Superior temporal gyrus (tissue), 1 donor: ENCODE data around the gene CEP41.
A peak's percentile ranks its signal among the peaks of the same experiment; 100 is the strongest.

Experiments
- DNase-seq: peaks from one replicate; pipeline ENCODE4 v3.0.0-alpha.2; 2016; ENCODE audit errors: extremely low spot score

The CEP41 gene

DNA sequence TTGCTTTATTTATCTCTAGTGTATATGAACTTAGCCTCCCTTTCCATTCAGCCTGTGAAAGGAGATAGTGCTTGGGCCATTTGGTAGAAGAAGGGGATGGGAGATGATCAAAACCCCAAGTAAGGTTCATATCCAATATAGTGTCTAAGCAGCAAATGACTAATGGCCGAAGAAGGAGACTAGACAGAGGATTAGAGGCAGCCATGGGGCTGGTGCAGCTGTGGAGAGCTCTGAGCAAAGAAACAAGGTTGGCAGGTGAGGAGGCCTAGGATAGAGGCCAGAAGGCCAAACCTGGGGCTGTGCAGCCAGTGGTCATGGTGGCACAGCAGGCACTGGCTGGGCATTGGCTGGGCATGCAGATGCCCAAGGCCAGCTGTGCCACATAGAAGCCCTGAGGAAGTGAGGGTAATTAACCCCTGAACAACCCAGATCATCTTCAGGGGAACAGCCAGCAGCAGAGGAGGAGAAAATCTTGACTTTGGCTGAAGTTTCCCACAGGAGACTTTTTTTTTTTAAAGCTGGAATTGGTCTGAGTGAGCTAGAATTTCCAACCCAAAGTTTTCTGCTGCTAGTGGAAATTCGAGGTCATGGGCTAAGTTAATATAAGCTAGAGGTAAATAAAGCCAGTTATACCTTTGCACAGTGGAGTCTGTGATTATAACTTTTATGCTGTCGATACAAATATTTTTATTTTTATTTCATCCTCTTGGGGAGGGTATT lies 70.8 kb downstream of the CEP41 start:
- DNase-seq, result no peak

DNA sequence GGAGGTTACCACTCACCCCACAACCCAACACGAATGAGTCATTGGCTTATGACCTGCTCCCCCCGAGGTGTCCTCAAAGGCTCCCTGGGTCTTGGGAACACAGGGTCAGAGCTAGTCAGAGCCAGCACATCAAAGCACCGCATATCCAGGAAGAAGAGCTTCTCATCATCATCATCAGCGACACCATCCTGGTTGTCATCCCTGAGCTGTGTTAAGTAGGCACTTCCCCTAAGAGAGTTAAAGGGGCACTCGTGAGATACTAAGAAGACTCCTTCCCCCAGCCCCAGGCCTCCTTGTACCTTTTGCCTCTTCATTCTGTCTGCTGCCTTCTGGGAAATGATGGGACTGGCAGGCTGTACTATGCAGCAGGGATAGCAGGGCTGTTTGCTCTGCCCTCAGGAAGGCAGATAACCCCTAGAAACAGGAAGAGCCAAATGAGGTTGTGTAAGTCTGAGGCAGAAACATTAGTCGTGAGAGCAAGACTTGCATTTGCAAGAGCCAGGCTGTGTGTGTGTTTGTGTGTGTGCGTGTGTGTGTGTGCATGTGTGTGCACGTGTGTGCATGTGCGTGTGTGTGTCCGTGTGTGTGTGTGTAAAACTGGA lies 71.6 kb downstream of the CEP41 start:
- no peak for DNase-seq

DNA sequence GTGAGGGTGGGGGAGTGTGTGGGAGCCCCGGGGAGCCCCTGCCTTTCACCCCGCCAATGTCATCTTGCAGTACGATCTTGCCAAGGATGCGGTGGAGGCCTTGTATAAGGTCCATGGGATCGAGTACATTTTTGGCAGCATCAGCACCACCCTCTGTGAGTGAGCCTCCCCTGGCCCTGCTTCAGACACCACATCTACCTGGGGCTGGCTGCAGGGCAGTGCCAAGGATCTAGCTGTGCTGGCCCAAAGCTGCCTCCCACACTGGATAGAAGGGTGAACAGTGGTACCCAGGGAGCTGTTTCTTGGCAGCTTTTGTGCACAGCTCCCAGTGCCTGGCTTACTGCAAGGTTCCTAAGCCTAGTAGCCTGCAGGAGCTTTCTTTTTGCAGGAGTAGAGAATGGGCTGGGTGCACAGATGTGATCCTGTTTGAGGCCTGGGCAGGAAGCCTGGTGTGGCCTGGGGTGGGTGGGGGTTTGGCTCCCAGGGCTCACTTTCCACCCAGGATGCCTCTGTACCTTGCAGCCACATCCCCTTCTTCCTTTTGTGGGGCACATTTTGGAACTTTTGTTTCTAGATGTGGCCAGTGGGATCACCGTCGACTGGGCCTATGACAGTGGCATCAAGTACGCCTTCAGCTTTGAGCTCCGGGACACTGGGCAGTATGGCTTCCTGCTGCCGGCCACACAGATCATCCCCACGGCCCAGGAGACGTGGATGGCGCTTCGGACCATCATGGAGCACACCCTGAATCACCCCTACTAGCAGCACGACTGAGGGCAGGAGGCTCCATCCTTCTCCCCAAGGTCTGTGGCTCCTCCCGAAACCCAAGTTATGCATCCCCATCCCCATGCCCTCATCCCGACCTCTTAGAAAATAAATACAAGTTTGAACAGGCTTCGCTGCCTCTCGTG lies 72.7 kb downstream of the CEP41 start:
- no peak for DNase-seq

DNA sequence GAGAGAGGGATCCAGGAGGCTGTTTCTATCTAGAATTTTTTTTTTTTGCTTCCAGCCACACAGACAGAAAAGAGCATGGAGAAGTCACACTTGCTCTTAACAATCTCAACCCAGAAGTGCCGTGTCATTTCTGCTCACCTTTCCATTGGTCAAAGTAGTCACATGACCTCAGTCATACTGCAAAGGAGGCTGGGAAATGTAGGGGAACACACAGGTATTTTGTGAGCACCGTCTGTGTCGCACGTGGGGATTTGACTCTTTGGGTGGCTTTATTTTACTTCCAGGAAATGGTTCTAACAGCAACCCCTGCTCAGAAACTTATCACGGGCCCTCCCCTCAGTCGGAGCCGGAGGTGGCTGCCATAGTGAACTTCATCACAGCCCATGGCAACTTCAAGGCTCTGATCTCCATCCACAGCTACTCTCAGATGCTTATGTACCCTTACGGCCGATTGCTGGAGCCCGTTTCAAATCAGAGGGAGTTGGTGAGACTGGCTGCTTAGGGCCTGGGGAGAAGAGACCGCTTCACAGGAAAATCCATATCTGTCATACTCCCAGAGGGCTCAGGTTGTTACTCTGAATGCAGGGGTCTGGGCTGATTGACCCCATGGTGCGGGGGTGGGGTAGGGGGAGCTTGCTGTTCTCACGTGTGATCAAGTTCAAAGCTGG lies 73.6 kb downstream of the CEP41 start:
- no peak for DNase-seq

DNA sequence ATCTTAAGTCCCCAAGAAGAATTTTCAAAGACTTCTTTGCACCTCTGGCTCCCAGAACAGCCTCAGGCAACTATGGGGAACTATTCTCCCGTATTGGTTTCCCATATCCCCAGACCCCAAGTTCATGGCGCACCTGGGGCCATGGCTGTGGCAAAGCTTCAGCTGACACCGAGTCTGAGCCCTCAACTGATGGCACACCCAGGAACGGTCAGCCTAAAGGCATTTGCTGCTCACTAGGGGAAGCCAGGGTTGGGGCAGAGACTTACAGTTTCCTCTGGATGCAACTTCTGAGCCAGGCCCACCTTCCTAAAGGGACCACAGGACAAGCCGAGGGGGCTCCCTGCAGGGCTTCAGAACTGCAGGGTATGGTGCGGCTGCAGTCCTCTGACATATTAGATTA lies 74.3 kb downstream of the CEP41 start:
- DNase-seq, result no peak

DNA sequence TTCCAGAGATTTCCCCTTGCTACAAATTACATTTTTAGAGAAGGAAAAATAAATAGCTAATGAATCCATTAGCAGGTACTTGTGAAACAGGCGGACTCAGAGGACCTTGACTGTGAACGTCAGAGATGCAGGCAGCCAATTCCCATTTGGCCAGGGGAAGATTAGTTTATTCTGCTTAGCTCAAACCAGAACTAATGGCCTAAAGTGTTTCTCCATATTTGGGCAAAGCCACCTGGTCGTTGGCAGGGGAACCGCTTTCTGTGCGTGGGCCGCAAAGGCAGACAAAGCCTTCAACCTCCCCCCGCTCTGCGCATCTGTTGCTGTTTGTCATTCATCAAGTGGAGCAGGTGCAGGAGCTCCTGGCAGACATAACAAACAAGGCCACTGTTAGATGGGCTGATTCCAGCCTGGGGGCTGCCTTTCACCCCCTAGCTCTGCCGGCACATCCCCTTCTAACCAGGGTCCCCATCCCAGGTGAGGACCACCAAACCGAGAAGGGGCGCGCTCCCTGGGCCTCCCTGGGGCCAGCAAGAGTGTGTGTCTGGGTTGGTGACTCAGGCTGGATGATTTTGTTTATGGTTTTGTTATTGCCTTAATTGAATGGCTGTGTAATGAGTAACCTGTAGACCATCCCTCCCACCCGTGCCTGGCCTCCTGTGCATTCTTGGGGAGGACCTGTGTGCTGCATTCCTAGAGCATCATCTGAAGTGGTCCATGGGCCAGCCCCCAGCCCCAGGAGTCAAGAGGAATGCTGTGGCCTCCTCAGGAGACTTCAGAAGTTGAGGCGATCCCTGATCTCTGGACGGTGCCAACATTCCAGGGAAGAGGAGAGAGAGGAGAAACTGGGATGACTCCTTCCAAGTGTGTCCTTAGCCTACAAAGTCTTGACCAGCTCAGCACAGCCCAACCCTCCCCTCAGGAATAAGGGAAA lies 75.0 kb downstream of the CEP41 start:
- no peak for DNase-seq

DNA sequence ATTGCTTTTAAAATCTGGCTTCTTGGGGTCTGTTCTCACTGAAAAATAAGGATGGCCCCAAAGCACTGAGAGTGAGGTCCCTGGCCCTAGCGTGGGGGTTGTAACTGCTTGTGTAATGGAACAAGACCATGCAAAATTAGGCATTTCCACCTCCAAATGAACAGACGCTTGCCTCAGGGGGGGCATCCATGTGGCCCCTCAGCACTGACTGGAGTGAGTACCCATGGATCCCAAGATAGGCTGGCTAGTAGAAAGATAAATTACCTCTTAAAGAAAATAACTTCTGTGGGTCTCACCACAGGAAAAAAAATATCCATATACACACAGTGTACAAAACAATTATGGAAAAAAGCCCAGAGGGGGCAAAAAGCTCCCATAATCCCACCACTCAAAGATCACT lies 75.7 kb downstream of the CEP41 start:
- DNase-seq, result no peak

DNA sequence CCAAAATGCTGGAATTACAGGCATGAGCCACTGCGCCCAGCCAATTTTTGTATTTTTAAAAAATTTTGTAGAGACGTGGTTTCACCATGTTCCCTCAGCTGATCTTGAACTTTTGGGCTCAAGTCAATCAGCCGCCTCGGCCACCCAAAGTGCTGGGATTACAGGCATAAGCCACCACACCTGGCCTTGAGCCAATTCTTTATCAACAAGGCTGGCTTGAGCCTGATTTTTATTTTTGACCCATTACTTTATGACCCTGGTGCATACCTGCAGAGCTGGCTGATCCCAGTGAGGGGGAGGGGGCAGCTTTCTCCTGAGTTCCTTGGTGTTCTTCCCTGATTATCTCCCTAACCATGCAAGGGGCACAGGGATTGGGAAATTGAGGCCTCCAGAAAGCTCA lies 76.4 kb downstream of the CEP41 start:
- no peak for DNase-seq

DNA sequence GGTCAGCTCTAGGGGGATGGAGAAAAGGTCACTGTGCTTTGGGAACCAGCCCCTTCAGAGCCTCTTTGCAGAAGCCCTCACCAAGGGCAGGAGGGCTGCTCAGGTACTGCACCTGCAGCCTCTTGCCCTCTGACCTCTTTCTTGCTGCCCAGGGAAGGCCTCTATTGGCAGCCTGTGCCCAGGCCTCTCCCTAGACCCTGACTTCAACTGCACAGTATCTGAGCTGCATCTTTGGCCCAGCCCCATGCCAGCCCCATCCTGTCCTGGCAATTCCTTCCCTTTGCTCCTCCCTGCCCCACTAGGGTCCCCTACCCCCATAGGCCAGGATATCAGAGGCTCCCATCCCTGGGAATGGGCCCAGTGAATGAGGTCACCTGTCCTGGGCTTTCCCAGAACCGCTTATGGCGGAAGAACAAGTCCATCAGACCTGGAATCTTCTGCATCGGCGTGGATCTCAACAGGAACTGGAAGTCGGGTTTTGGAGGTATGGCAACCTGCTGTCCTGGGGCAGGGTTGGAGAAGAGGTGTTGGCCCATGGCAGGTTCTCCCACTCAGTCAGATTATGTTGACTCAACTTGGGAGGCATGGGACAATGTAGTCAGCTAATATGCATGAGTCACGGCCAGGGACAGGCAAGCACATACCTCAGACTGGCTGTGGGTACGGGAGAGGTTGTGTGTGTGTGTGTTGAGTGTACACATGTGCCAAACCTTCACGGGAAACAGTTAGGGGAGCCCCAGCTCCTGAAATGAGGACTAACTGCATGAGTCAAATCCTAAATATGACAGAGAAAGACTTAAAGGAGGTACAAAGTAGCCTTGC lies 77.6 kb downstream of the CEP41 start:
- DNase-seq, result no peak

DNA sequence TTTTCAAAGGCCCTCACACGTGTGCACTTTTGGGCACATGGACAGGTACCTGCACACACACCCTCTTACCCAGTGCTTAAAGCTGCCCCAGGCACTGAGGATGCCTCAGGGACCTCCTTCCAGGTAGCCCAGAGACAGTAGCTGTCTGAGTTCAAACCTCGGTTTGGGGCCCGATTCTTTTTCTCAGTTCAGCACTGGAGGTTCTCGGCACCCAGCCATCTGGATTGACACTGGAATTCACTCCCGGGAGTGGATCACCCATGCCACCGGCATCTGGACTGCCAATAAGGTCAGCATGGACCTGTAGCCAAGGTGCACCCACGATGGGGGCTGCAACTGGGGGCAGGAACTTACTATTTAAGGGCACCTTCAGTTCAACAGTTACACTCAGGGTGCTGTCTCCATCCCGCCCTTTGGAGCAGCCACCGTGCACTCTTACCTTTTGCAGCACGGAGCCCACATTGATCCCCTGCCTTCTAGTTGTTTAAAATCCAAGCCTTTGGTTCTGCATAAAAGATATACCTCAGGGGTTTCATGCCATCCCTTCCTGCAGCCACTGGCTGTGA lies 78.5 kb downstream of the CEP41 start:
- DNase-seq, result no peak

DNA sequence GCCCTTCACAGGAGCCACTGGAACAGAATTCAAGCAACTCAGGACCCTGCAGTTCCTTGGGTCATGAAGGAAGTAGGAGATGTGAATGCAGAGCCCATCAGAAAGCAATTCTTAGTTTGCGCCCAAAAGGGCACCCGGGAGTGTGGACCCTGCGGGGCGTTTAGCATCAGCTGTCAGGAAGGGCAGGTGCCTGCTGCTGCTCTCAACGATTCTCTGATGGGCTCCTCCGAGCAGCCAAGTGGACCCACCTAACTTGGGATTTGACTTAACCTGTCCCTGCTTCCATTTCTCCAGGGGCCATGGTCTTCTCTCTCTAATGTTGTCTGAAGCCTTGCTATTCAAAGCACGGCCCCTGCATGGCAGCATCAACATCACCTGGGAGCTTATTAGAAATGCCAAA lies 79.1 kb downstream of the CEP41 start:
- no peak for DNase-seq

DNA sequence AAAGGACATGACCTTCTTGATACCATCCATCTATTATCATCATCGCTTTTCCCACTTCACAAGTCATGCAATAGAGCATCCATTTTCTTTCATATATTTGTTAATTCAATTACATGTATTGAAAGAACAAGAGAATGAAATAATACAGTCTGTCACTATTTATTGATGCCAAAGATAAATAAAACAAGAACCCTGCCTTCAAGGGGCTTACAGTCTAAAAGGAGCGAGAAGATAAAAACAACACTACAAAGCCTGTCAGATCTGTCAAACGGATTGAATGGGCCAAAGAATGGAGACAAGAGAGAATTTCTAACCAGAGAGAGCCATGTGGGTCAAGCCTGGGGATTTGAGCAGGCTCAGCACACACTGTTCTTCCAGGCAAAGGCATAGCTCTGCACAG lies 80.3 kb downstream of the CEP41 start:
- DNase-seq, result no peak

DNA sequence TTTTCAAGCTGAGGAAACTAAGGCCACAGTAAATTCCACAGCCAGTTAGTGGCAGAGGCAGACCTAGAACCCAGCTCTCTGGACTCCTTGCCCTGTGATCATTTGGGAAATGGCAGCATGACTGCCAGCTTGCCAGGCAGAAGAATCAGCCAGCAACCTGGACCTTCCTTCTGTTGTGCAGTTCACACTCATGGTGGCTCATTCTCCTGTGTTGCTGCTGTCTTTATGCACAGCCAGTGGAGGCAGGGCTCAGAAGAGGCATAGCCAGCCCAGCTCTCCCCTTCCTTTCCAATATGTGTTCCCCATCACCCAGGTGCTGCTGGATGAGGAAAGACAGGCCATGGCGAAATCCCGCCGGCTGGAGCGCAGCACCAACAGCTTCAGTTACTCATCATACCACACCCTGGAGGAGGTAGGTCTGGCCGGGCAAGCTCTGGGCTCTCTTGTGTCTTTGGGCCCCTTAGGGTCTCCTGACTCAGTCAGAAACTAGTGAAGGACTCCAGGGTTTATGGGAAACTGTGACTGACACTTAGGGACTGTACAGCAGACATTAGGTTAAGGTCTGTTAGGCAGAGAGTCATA lies 81.4 kb downstream of the CEP41 start:
- no peak for DNase-seq

DNA sequence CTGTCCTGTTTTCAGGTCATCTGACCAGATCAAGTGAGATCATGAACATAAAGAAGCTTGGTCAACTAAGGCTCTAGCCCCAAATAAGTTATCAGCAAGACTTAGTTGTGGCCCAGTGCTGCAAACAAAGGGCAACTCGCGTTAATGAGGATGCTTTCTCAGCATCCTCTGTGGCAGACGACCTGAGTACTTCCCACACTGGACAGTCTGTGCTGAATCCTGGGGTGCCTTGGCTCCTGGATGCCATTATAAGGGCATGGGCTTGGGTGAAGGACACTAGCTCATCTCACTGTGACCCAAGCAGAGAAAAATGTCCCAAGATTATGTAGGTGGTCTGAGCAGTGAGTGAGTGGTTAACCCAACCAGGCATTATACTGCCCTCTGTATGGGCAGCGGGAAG lies 82.3 kb downstream of the CEP41 start:
- DNase-seq, result no peak

DNA sequence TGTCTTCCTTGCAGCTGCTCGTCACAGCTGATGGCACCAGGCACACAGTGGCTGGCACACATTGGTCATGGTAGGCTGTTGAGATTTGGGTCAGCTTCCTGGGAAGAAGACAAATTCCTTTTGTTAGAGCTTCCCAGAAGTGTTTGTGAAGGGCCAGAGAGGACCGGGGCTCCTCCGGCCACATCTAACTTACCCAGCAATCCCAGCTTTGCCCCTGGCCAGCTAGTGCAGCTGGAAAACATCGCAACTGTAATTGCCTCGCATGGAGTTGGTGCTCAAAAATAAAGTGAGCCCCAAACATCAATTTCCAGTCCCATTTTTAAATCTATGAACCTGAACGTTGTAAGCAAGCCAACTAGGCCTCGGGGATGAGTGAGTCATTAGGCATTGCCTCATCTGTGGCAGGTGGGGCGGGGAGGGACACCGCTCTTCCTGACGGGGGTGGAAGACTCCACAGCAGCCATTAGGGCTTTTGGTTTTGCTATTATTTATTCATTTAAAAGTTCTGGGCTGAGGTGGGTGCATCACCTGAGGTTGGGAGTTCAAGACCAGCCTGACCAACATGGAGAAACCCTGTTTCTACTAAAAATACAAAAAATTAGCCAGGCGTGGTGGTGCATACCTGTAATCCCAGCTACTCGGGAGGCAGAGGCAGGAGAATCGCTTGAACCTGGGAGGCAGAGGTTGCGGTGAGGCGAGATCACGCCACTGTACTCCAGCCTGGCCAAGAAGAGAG lies 83.8 kb downstream of the CEP41 start:
- DNase-seq, result peak; percentile 47

DNA sequence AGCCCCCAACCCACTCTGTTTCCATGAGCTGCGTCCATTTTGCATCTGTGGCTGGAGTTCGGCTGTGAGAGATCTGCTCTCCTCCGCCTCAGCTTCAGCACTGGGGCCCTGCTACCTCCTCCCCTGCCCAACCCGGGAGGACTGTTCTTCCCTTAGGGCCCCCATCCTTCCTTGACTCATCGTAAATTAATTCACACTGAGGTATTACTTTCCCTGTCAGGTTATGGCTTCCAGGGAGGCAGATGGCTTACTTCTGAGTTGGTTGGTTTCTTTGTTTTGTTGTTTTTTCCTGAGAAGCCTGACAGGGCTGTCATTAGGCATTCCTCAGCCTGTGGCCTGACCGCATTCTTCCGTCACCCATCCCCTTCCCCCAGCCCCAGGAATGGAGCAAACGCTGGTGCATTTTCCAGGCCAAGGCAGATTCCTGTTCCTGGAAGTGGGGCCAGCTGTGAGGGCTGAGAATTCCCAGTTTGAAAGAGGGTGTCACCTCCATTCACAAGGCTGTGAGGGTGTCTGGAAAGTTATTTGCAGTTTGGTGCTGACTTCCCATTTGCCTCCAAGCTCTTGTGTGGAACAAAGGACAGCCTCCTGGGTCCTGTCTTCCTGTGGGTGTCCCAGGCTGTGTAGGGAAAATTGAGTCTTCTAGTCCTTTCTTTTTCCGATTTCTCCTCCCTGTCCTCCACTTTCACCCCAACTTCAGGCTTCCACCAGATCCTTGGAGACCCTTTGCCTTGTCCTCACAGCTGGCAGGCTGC lies 84.5 kb downstream of the CEP41 start:
- DNase-seq, result no peak

DNA sequence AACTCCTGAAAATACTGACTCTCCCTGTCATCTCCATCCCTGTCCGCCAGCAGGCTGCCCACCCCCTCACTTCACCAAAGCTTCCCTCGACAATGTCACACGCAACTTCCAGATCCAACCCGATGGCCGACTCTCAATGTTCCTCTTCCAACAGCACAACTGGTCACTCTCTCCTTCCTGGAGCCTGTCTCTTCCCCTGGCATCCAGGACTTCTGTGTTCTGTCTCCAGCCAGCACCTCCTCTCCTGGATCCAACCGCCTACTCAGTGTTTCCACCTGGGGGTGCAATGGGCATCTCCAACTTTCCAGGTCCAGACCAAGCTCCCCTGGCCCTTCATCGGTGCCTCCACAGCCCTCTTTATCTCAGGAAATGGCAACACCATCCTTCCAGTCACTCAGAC lies 87.6 kb downstream of the CEP41 start:
- no peak for DNase-seq
